ENCODE measurements around the gene MTMR2. TPM values are rescaled to one million over a fixed set of nuclear protein-coding genes. Genes with fewer than 3 reads are reported as not detected.
"Not testable (repeated sequence)": the region's sequence is repeated elsewhere in the genome, so short reads cannot be mapped to it uniquely, and the experiment has no call there.

The MTMR2 gene
- polyA plus RNA-seq, 1 of the 3 experiments (the other 2 are of a cell fraction), result 8.6 TPM

GRCh38 chr11:95816037-95816436 is 107.9 kb downstream of the MTMR2 start:
- Histone ChIP-seq H3F3A (replicated peaks; ENCODE audit: insufficient read depth) (peaks cover 4% of the 10 kb centered on the region), H3K27ac (ENCODE audit: low read depth in 2 of 2, low read length in 1 of 2) (no peak overlapping the region), H3K79me2 (ENCODE audit: insufficient read depth) (no peaks in the 10 kb centered on the region), H3K4me3 (ENCODE audit: low read depth in 2 of 2, low read length in 1 of 2) (no peak overlapping the region), H3K27me3 (ENCODE audit: insufficient read depth) (no peaks in the 10 kb centered on the region), H3K9me2 (no peaks in the 10 kb centered on the region), H3K9me3 (no peaks in the 10 kb centered on the region), H4K20me1 (ENCODE audit: insufficient read depth) (no peaks in the 10 kb centered on the region), H3K36me3 (replicated peaks in 1 of 2; ENCODE audit: control insufficient read depth in 1 of 2, insufficient read depth in 2 of 2, low read length in 1 of 2) (peaks cover 37 to 44% of the 10 kb centered on the region in 2 experiments), H2AFZ (ENCODE audit: low read depth) (no peak overlapping the region), H3K9ac (no peak overlapping the region), H3K4me1 (ENCODE audit: control insufficient read depth in 1 of 2, insufficient read depth in 2 of 2, low read depth in 1 of 2, low read length in 1 of 2) (no peaks in the 10 kb centered on the region), H3K4me2 (no peak overlapping the region)
- TF ChIP-seq FOXJ3 (CRISPR knock-in tag; IDR thresholded peaks at IDR 0.05), result no peak
- TF ChIP-seq IRF3 (IDR thresholded peaks at IDR 0.05; ENCODE audit: low read depth, low read length), result no peak
- no peak for TF ChIP-seq EZH2phosphoT487 (IDR thresholded peaks at IDR 0.05; ENCODE audit: borderline replicate concordance, low read depth)
- TF ChIP-seq EP300 (IDR thresholded peaks at IDR 0.05; ENCODE audit: borderline replicate concordance in 1 of 2, low read depth in 1 of 2, low read length in 1 of 2), result no peak
- ChIA-PET POLR2A (no interaction called here), CTCF (interaction anchor here (1.4 kb wide), 1 partner anchor 12 kb away, joined by 3 read pairs; no protein-coding TSS in a partner anchor)
- WGBS (ENCODE audit: low lambda C conversion rate), result 91% methylated on average over 2 of the region's 2 CpGs
- no peak for DNase-seq

- H3K9me2 ChIP-seq; DNase-seq; POLR2A ChIA-PET; H3K4me3 ChIP-seq (ENCODE audit: low read depth in 2 of 2, low read length in 1 of 2); H3K9me3 ChIP-seq; H2AFZ ChIP-seq (ENCODE audit: low read depth); CTCF ChIA-PET; H3F3A ChIP-seq (replicated peaks; ENCODE audit: insufficient read depth); H4K20me1 ChIP-seq (ENCODE audit: insufficient read depth); H3K79me2 ChIP-seq (ENCODE audit: insufficient read depth); H3K4me2 ChIP-seq; H3K27ac ChIP-seq (ENCODE audit: low read depth in 2 of 2, low read length in 1 of 2); H3K9ac ChIP-seq; H3K27me3 ChIP-seq (ENCODE audit: insufficient read depth); H3K4me1 ChIP-seq (ENCODE audit: control insufficient read depth in 1 of 2, insufficient read depth in 2 of 2, low read depth in 1 of 2, low read length in 1 of 2): not testable (repeated sequence)
- peaks cover 13 to 28% of the 10 kb centered on the region in 2 experiments for H3K36me3 ChIP-seq (replicated peaks in 1 of 2; ENCODE audit: control insufficient read depth in 1 of 2, insufficient read depth in 2 of 2, low read length in 1 of 2)
- 93% methylated on average over 4 of the region's 4 CpGs for WGBS (ENCODE audit: low lambda C conversion rate)
Measured at GRCh38 chr11:95811052-95811451, 112.9 kb downstream of the MTMR2 start.

GRCh38 chr11:95806464-95806863 is 117.4 kb downstream of the MTMR2 start:
- H2AFZ ChIP-seq (ENCODE audit: low read depth); DNase-seq; H3K4me2 ChIP-seq; H3K9ac ChIP-seq; H3K79me2 ChIP-seq (ENCODE audit: insufficient read depth); H3K4me3 ChIP-seq (ENCODE audit: low read depth in 2 of 2, low read length in 1 of 2); H3K4me1 ChIP-seq (ENCODE audit: control insufficient read depth in 1 of 2, insufficient read depth in 2 of 2, low read depth in 1 of 2, low read length in 1 of 2); H3K9me3 ChIP-seq; H3K27me3 ChIP-seq (ENCODE audit: insufficient read depth); H3F3A ChIP-seq (replicated peaks; ENCODE audit: insufficient read depth); POLR2A ChIA-PET; H3K9me2 ChIP-seq; H3K27ac ChIP-seq (ENCODE audit: low read depth in 2 of 2, low read length in 1 of 2); H4K20me1 ChIP-seq (ENCODE audit: insufficient read depth): not testable (repeated sequence)
- CTCF ChIA-PET, result interaction anchor here (2.0 kb wide), 1 partner anchor 29 kb away, joined by 6 read pairs; no protein-coding TSS in a partner anchor
- peaks cover 33 to 51% of the 10 kb centered on the region in 2 experiments for H3K36me3 ChIP-seq (replicated peaks in 1 of 2; ENCODE audit: control insufficient read depth in 1 of 2, insufficient read depth in 2 of 2, low read length in 1 of 2)
- 95% methylated on average over 6 of the region's 6 CpGs for WGBS (ENCODE audit: low lambda C conversion rate)
